ENCODE results near the gene CCN6. TPM values are rescaled to one million over a fixed set of nuclear protein-coding genes. Genes with fewer than 3 reads are reported as not detected.

Gene CCN6
- total RNA-seq, 1 experiment from 2014 or later, result not detected

DNA sequence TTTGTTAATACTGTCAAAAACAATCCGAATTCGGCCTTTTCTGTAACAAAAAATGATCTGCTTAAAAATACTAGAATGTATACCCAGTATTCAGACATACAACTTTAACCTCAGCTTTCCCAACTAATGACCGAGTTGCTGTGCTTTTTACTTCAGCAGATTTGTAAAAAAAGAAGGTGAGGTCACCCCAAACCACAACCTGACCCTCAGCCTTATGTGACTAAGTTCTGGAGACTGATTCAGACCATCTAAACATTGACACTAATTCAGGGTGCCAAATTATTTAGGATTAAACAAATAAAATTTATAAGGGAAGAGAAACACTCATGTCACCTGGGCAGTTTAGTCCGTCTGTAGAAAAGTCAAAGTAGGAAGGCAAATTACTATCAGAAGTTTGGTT, 7.7 kb downstream of the CCN6 start:
- TF ChIP-seq, protein P1, sequence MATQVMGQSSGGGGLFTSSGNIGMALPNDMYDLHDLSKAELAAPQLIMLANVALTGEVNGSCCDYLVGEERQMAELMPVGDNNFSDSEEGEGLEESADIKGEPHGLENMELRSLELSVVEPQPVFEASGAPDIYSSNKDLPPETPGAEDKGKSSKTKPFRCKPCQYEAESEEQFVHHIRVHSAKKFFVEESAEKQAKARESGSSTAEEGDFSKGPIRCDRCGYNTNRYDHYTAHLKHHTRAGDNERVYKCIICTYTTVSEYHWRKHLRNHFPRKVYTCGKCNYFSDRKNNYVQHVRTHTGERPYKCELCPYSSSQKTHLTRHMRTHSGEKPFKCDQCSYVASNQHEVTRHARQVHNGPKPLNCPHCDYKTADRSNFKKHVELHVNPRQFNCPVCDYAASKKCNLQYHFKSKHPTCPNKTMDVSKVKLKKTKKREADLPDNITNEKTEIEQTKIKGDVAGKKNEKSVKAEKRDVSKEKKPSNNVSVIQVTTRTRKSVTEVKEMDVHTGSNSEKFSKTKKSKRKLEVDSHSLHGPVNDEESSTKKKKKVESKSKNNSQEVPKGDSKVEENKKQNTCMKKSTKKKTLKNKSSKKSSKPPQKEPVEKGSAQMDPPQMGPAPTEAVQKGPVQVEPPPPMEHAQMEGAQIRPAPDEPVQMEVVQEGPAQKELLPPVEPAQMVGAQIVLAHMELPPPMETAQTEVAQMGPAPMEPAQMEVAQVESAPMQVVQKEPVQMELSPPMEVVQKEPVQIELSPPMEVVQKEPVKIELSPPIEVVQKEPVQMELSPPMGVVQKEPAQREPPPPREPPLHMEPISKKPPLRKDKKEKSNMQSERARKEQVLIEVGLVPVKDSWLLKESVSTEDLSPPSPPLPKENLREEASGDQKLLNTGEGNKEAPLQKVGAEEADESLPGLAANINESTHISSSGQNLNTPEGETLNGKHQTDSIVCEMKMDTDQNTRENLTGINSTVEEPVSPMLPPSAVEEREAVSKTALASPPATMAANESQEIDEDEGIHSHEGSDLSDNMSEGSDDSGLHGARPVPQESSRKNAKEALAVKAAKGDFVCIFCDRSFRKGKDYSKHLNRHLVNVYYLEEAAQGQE (IDR thresholded peaks at IDR 0.05; ENCODE audit: low read depth), result no peak
- no peak for TF ChIP-seq ZNF274 (IDR thresholded peaks at IDR 0.05; ENCODE audit: low read depth, low read length)
- no peak for TF ChIP-seq EZH2phosphoT487 (IDR thresholded peaks at IDR 0.05; ENCODE audit: borderline replicate concordance)
- TF ChIP-seq, protein P2, sequence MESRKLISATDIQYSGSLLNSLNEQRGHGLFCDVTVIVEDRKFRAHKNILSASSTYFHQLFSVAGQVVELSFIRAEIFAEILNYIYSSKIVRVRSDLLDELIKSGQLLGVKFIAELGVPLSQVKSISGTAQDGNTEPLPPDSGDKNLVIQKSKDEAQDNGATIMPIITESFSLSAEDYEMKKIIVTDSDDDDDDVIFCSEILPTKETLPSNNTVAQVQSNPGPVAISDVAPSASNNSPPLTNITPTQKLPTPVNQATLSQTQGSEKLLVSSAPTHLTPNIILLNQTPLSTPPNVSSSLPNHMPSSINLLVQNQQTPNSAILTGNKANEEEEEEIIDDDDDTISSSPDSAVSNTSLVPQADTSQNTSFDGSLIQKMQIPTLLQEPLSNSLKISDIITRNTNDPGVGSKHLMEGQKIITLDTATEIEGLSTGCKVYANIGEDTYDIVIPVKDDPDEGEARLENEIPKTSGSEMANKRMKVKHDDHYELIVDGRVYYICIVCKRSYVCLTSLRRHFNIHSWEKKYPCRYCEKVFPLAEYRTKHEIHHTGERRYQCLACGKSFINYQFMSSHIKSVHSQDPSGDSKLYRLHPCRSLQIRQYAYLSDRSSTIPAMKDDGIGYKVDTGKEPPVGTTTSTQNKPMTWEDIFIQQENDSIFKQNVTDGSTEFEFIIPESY (IDR thresholded peaks at IDR 0.05; ENCODE audit: extremely low read depth, insufficient replicate concordance, low read length), result no peak
- no peak for TF ChIP-seq ZFX (IDR thresholded peaks at IDR 0.05)
- no peak for TF ChIP-seq CBX3 (IDR thresholded peaks at IDR 0.05; ENCODE audit: low read depth)
- TF ChIP-seq TCF7L2 (IDR thresholded peaks at IDR 0.05; ENCODE audit: borderline replicate concordance, extremely low read depth, insufficient read depth, insufficient read length), result no peak
- no peak for TF ChIP-seq RAD21 (IDR thresholded peaks at IDR 0.05; ENCODE audit: low read depth)
- no peak for TF ChIP-seq JUND (IDR thresholded peaks at IDR 0.05)
- TF ChIP-seq, protein P3, sequence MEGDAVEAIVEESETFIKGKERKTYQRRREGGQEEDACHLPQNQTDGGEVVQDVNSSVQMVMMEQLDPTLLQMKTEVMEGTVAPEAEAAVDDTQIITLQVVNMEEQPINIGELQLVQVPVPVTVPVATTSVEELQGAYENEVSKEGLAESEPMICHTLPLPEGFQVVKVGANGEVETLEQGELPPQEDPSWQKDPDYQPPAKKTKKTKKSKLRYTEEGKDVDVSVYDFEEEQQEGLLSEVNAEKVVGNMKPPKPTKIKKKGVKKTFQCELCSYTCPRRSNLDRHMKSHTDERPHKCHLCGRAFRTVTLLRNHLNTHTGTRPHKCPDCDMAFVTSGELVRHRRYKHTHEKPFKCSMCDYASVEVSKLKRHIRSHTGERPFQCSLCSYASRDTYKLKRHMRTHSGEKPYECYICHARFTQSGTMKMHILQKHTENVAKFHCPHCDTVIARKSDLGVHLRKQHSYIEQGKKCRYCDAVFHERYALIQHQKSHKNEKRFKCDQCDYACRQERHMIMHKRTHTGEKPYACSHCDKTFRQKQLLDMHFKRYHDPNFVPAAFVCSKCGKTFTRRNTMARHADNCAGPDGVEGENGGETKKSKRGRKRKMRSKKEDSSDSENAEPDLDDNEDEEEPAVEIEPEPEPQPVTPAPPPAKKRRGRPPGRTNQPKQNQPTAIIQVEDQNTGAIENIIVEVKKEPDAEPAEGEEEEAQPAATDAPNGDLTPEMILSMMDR (IDR thresholded peaks at IDR 0.05 in 2 of 3, conservative IDR thresholded peaks at IDR 0.05 in 1 of 3; ENCODE audit: borderline replicate concordance in 1 of 3, insufficient read depth in 1 of 3, low read depth in 2 of 3, low read length in 2 of 3), result no peak
- no peak for TF ChIP-seq CEBPB (IDR thresholded peaks at IDR 0.05; ENCODE audit: low read depth)
- TF ChIP-seq EGR1 (IDR thresholded peaks at IDR 0.05; ENCODE audit: low read depth), result no peak
- no peak for TF ChIP-seq POLR2AphosphoS5 (IDR thresholded peaks at IDR 0.05; ENCODE audit: low read depth, low read length)
- no peak for TF ChIP-seq SRF (IDR thresholded peaks at IDR 0.05; ENCODE audit: low read depth)
- TF ChIP-seq SIN3A (IDR thresholded peaks at IDR 0.05; ENCODE audit: low read depth), result no peak
- no peak for TF ChIP-seq ELF1 (IDR thresholded peaks at IDR 0.05; ENCODE audit: borderline replicate concordance, low read depth)
- TF ChIP-seq EZH2 (IDR thresholded peaks at IDR 0.05), result no peak
- TF ChIP-seq YY1 (IDR thresholded peaks at IDR 0.05; ENCODE audit: extremely low read depth, insufficient replicate concordance, low read depth, low read length), result no peak
- TF ChIP-seq MAX (IDR thresholded peaks at IDR 0.05), result no peak
- Histone ChIP-seq H3K9me2 (ENCODE audit: insufficient read depth) (no peaks in the 10 kb centered on the region), H3K79me2 (ENCODE audit: insufficient read depth, low read length) (no peaks in the 10 kb centered on the region), H4K20me1 (ENCODE audit: insufficient read depth) (no peaks in the 10 kb centered on the region), H3K27me3 (ENCODE audit: insufficient read depth, low read length) (no peaks in the 10 kb centered on the region), H3K4me1 (ENCODE audit: control insufficient read depth in 1 of 2, insufficient read depth in 2 of 2, low read length in 2 of 2) (no peaks in the 10 kb centered on the region), H3K9ac (ENCODE audit: low read length) (no peak overlapping the region), H2AFZ (ENCODE audit: low read depth, low read length, poor library complexity, severe bottlenecking) (no peak overlapping the region), H3K36me3 (ENCODE audit: control insufficient read depth in 1 of 2, insufficient read depth in 2 of 2, low read length in 2 of 2) (no peaks in the 10 kb centered on the region), H3K27ac (ENCODE audit: low read depth, low read length) (no peak overlapping the region), H3K4me2 (ENCODE audit: low read length) (no peak overlapping the region), H3K4me3 (replicated peaks in 1 of 2; ENCODE audit: low read depth in 1 of 2, low read length in 2 of 2) (no peak overlapping the region), H3K9me3 (ENCODE audit: control insufficient read depth in 1 of 2, insufficient read depth in 1 of 2, low read depth in 1 of 2, low read length in 2 of 2) (no peaks in the 10 kb centered on the region)
- BruUV-seq (replicated peaks), result no TSS peak
- ATAC-seq (no peak), DNase-seq (ENCODE audit: low read depth, low spot score) (no peak)
- ChIA-PET POLR2A (interaction anchor here (1.5 kb wide), 1 partner anchor 26 kb away, joined by 3 read pairs; the partner anchor contains the start of genes FAM229B and TUBE1), CTCF (no interaction called here), RAD21 (ENCODE audit: low non-redundant PET in 1 of 2, low total read pairs in 2 of 2, uncharacterized antibody in 2 of 2, unreplicated experiment in 2 of 2) (no interaction called here)
- intact Hi-C loops (cut with micrococcal nuclease), result no loop called here

All from HCT116 (cell line).